PFSK-1 (cell line): Measurements from ENCODE around the gene TRIP6.

ENCODE experiments used
- FOXP2 ChIP-seq: optimal IDR thresholded peaks from 2 replicates; pipeline ENCODE3; 2011; ENCODE audit warnings: borderline replicate concordance, control low read depth, inconsistent platforms; ENCODE audit not compliant: insufficient read depth; ENCODE audit errors: extremely low read length, extremely low read depth
- POLR2AphosphoS5 ChIP-seq: IDR thresholded peaks from 2 replicates; pipeline ENCODE4 v1.6.1; 2012; ENCODE audit warnings: low read depth, mild to moderate bottlenecking, control low read depth, low read length, moderate library complexity
- REST ChIP-seq, 2 experiments: IDR thresholded peaks; 2 replicates each; pipeline versions ENCODE4 v1.6.1 to v1.8.0; 2011 to 2012; ENCODE audit warnings: low read depth in 2 of 2, low read length in 2 of 2, control low read depth in 1 of 2, inconsistent platforms in 1 of 2, mild to moderate bottlenecking in 1 of 2, moderate library complexity in 1 of 2; ENCODE audit not compliant: insufficient read depth in 1 of 2
- SIN3A ChIP-seq: IDR thresholded peaks from 2 replicates; pipeline ENCODE4 v1.6.1; 2012; ENCODE audit warnings: mild to moderate bottlenecking, low read length, moderate library complexity, borderline replicate concordance; ENCODE audit not compliant: insufficient read depth
- TAF1 ChIP-seq: IDR thresholded peaks from 2 replicates; pipeline ENCODE4 v1.6.1; 2012; ENCODE audit warnings: low read length, control low read depth, borderline replicate concordance; ENCODE audit not compliant: insufficient read depth

The TRIP6 gene

DNA sequence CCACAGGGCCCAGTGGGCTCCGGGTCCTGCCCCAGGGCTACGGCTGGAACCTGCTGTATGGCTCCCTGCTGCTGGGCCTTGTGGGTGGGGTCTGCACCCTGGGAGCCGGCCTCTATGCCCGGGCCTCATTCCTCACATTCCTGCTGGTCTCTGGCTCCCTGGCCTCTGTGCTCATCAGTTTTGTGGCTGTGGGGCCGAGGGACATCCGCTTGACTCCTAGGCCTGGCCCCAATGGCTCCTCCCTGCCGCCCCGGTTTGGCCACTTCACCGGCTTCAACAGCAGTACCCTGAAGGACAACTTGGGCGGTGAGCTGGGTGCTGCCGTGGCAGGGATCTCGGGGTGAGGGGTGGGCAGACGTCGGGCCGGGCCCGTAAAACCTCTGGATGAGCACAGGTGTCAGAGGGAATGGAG is 10.3 kb upstream of the TRIP6 start:
- no peak for TF ChIP-seq POLR2AphosphoS5
- TF ChIP-seq TAF1: no peak
- TF ChIP-seq SIN3A: no peak
- TF ChIP-seq REST (IDR thresholded peaks at IDR 0.05; ENCODE audit: insufficient read depth in 1 of 2, low read depth in 2 of 2, low read length in 2 of 2): no peak
- TF ChIP-seq FOXP2: no peak

DNA sequence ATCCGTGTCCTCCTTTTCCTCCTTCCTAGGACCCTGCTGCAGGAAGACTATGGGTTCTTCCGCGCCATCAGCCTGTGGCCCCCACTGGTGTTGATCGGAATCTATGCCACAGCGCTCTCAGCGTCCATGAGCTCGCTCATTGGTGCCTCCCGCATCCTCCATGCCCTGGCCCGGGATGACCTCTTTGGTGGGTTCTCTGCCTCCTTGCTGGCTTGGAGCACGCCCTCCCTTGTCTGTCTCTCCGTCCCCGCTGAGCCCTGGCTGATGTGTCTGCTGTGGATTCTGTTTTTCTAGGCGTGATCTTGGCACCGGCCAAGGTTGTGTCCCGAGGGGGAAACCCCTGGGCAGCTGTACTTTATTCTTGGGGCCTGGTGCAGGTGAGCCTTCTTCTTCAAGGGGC is 7.3 kb upstream of the TRIP6 start:
- TF ChIP-seq REST (IDR thresholded peaks at IDR 0.05; ENCODE audit: insufficient read depth in 1 of 2, low read depth in 2 of 2, low read length in 2 of 2): no peak
- TF ChIP-seq FOXP2: no peak
- no peak for TF ChIP-seq SIN3A
- TF ChIP-seq POLR2AphosphoS5: no peak
- TF ChIP-seq TAF1: no peak

DNA sequence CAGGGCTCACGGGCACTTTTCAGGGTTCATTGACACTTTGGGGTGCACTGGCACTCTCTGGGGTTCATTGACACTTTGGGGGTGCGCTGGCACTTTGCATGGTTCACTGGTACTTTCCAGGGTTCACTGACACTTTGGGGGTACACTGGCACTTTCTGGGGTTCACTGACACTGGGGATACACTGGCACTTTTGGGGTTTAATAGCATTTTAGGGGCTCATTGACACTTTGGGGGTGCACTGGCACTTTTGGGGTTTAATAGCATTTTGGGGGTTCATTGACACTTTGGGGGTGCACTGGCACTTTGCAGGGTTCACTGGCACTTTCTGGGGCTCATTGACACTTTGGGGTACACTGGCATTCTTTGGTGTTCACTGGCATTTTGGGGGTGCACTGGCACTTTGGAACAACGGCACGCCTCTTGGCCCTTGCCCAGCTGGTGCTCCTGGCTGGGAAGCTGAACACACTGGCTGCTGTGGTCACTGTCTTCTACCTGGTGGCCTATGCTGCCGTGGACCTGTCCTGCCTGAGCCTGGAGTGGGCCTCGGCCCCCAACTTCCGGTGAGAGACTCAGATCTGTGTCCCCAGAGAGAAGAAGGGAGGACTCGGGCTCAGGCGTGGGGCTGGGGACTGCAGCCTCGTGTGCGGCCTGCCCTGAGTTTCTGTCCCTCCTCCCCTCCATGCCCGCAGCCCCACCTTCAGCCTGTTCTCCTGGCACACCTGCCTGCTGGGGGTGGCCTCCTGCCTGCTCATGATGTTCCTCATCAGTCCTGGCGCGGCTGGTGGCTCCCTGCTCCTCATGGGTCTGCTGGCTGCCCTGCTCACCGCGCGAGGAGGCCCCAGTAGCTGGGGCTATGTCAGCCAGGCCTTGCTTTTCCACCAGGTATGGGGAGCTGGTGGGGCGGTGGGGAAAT is 6.2 kb upstream of the TRIP6 start:
- no peak for TF ChIP-seq TAF1
- TF ChIP-seq SIN3A: no peak
- no peak for TF ChIP-seq REST (IDR thresholded peaks at IDR 0.05; ENCODE audit: insufficient read depth in 1 of 2, low read depth in 2 of 2, low read length in 2 of 2)
- no peak for TF ChIP-seq POLR2AphosphoS5
- TF ChIP-seq FOXP2: no peak

- TF ChIP-seq SIN3A (no peak), FOXP2 (no peak), REST (IDR thresholded peaks at IDR 0.05; ENCODE audit: insufficient read depth in 1 of 2, low read depth in 2 of 2, low read length in 2 of 2) (no peak)
Measured at GRCh38 chr7:100861616-100861985, 5.6 kb upstream of the TRIP6 start.
